Stimulated activated CD8-positive, alpha-beta memory T cell treated with anti-CD3 and anti-CD28 coated beads, Interleukin-15, amount 100 ng/mL, for 4 hours (primary cell): Measurements from ENCODE around the gene PLAAT2.
"Not testable (repeated sequence)": the region's sequence is repeated elsewhere in the genome, so short reads cannot be mapped to it uniquely, and the experiment has no call there.

Experiments used
- DNase-seq, 2 donors: peaks; one replicate each; pipeline ENCODE4 v3.0.0-alpha.2; 2020; ENCODE audit warnings: low read depth in 2 of 2

PLAAT2 gene

DNA sequence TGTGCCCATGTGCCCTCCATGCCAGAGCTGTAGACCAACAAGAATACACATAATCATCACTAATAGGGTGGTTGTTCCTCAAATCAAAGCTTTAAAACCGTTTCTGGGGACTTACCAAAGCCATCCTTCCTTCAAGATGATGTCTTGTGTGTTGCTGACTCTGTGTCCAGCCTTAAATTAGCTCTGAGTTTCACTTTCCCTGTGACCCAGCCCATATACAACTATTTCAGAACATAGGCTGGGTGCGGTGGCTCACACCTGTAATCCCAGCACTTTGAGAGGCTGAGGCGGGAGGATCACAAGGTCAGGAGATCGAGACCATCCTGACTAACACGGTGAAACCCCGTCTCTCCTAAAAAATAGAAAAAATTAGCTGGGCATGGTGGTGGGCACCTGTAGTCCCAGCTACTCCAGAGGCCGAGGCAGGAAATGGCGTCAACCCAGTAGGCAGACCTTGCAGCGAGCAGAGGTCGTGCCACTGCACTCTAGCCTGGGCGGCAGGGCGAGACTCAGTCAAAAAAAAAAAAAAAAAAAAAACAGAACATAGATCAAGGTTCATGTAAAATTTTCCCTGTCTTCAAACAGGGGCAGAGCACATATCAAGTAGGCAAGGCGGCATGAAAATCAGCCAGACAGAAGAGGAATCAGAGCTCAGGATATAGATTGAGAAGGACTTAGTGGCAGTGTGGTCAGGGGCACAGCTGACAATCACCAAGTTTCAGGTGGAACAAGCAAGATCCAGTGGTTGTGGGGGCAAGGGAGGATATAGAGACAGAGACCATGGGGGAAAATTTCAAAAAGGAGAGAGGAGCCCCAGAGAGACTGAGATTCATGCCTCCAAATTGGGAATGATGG lies at the start of gene PLAAT2:
TSS of gene PLAAT2 (minus strand) at position 179 of the 855 bp plus-strand sequence. CDS start at position 124, 55 bp downstream.
- DNase-seq: no peak

- no peak for DNase-seq
Measured at GRCh38 chr11:63612181-63612580, 49.0 kb upstream of the PLAAT2 start.

- DNase-seq: no peak
Measured at GRCh38 chr11:63611395-63611747, 48.2 kb upstream of the PLAAT2 start.

- DNase-seq: no peak
Measured at GRCh38 chr11:63610604-63611394, 47.6 kb upstream of the PLAAT2 start.

DNA sequence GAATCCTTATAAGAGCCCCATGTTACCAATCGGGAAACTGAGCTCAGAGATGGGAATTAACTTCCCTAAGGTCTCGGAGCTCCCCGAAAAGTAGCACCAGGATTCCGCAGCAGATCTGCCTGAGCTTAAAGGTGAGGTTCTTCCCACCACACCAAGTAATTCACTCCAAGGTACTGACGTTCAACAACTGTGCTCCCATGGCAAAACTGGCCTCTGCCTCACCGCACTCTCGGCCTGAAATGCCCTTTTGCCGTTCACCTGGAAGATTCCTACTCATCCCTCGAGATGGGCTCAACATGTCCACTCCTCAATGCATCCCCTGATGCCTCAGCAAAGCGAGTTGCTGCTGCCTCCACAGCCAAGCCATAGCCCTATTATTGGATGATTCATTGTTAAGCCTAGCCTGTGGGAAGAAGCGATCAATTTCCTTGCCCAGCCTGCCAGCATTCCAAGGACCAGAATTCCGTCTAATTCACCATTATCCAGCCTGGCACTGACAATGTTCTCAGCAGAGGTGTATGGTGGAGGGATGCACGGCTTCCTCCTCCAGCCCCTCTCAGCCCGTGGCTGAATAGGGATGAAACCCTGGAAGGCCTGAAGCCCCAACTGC lies 46.9 kb upstream of the PLAAT2 start:
- no peak for DNase-seq

DNA sequence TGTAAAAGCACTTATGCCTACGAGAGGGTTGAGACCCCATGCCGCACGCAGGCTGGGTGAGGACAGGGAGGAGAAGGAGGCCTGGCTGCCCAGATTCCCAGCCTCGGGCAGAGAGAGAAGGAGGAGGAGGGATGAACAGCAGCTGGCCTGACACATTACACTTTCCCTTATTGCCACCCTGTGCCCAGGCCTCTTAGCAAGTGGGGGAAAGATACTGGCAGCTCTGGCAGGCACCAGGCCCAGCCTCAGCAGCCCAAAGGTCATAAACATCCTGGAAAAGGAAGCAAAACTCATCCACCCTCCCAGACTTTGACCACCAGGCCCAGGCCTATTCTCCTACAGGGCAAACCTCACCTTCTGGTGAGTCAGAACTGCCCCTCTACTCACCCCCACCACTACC lies 46.4 kb upstream of the PLAAT2 start:
- no peak for DNase-seq

DNA sequence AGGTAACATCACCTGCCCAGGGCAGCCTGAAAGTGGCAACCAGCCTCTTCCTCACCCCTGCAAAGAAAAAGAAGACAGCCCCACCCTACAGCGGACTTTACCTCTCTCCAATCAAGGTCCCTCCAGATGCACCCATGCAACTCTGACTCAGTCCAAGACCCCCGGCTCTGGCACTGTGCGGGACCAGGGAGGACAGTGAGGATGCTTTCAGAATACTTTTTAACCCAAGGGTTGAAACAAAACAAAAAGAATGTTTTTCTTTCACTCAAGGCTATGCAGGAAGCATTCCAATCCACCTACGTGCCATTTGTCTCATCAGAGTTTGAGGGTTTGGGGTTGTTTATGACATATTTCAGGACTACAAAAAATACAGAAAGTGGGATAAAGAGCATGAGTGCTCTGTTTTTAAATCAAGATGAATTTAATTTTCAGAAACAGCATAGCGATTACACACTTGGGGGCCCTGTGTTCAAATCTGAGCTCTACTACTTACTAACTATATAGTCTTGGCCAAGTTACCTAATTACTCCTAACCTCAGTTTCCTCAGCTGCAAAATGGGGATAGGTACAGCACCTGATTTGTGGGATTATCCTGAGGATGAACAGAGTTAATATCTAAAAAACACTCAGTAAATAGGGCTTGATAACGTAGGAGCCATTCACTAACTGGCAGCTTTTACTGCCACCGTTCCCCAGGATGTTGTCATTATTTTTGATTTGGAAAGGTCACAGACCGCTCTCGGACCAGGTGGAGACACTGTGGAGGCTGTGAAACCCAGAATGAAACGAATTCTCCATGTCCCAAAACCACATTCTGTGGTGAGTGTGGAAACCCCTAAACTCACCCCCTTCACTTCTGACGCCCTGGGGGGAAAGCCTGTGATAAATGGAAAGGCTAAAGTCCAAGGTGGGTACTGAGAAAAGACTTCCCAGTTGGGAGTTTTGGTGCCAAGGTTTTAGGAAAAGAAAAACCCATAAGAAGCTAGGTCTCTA lies 45.5 kb upstream of the PLAAT2 start:
- DNase-seq: no peak

- no peak for DNase-seq
Measured at GRCh38 chr11:63603180-63603518, 40.0 kb upstream of the PLAAT2 start.

- DNase-seq: not testable (repeated sequence)
Measured at GRCh38 chr11:63602290-63603179, 39.4 kb upstream of the PLAAT2 start.

GRCh38 chr11:63599211-63600122 lies 36.3 kb upstream of the PLAAT2 start:
- no peak for DNase-seq

DNA sequence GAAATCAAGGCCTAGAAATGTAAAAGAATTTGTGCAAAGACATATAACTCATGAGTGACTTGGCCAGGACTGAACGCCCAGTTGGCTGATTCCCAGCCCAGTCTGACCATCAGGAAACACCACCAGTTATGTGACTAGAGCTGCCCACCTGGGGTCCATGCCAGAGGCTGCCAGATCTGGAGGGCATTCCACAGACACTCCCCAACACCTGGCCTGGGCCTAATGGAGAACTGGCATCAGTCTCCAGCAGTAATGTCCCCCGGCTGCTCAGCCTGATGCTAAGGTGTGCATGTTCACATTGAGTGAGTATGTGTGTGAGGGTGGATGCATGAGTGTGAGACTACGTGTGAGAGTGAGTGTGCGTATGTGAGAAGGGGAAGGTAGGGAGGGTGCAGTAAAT lies 35.4 kb upstream of the PLAAT2 start:
- no peak for DNase-seq

DNA sequence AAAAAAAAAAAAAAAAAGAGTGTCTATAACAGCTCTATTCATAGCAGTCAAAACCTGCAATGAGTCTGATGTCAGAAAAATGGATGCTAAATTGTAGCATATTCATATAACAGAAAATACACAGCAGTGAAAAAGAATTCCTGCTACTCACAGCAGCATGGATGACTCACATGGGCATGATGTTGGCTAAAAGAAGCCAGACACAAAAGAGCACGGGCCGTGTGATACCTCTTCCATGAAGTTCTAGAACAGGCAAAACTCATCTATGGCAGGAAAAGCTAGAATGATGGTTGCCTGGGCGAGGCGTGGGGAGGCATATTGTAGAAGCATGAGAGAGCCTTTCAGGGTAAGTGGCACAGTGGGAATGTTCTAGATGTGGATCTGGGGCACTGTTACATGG lies 32.1 kb upstream of the PLAAT2 start:
- DNase-seq: no peak

DNA sequence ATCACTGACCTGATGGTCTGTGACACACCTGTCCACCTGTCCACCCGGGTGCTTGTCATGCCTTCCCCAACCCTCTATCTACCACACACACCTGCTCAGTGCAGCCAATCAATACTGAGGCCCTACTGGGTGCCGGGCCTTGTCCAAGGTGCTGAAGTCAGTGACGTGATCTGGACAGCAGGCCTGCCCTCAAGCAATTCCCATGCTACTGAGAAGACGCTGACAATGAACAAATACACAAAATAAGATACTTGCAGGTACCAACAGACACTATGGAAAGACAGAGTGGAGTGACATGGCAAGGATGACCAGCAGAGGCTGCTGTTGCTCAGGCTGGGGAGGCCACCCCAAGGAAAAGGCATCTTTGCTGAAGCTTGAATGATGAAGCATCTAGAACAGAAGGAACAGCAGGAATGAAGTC lies 29.8 kb upstream of the PLAAT2 start:
- DNase-seq: no peak

DNA sequence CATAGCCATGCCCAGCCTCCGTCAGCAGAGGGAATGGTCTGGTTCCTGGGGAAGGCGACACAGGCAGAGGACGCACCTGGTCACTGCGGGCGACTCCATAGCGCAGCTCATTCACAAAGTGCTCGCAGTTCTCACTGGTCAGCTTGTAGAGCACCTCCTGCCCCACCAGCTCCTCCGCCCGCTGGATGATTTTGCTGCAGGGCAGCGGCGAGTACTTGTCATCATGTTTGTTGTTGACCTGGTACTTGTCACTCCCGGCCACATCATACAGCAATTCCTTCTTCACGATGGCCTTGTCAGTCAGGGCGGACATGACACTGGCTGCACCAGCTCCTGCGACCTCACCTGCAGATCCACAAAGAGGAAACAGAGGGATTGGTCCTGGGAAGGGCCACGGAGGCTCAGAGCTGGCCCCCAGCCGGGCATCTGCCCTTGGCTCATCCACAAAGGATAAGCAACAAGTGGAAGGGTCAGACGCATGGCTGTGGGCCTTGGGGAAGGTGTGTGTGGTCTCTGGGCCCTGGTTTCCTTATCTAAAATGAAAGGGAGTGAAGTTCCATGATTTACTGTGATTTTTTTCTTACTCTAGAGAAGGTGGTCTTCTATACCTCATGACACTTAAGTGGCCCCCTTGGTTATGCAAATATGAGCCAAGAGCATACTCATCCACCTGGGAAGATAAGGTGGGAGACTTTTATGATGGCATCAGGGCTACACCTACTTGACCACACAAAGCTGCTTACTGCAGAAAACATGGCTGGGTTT lies 27.0 kb upstream of the PLAAT2 start:
- DNase-seq: no peak

GRCh38 chr11:63589000-63589399 lies 25.8 kb upstream of the PLAAT2 start:
- DNase-seq: no peak

DNA sequence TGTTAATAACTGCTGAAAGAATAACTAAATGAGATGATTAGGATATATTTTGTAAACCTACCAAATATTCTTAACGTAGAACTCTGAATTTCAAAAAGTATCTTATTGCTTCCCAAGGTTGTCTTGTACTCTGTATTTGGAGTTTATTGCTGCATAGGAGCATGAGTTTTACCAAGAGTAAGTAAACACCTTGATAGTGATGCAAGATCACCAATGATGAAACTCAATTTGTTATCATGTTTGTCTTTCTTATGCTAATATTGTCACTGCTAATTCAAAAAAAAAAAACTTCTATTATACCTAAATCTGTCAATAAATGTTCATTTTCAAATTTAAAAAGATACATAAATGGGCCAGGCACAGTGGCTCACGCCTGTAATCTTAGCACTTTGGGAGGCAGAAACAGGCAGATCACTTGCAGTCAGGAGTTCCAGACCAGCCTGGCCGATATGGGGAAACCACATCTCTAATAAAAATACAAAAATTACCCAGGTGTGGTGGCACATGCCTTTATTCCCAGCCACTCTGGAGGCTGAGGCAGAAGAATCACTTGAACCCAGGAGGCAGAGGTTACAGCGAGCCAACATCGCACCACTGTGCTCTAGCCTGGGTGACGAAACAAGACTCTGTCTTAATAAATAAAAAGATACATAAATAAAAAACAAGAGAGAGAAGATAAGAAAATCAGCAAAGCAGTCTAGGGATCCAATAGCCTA lies 23.4 kb upstream of the PLAAT2 start:
- DNase-seq: no peak

GRCh38 chr11:63583357-63583677 lies 20.1 kb upstream of the PLAAT2 start:
- DNase-seq: no peak

GRCh38 chr11:63581224-63581623 lies 18.0 kb upstream of the PLAAT2 start:
- not testable (repeated sequence) for DNase-seq
